HEK293 (cell line): ENCODE data around the gene PLCG2.

Experiments used
- CTCF ChIP-seq: fragments of 450-650 bp; formaldehyde crosslinking; IDR thresholded peaks from 2 replicates; pipeline ENCODE4 v1.5.1; 2016; ENCODE audit warnings: missing biosample characterization, missing genetic modification characterization
- MEIS1 ChIP-seq: sonication (generic); formaldehyde crosslinking; IDR thresholded peaks from 2 replicates; pipeline ENCODE4 v1.8.1; 2022; ENCODE audit warnings: missing genetic modification reagents, mild to moderate bottlenecking, borderline replicate concordance
- MZF1 ChIP-seq: fragments of 450-650 bp; formaldehyde crosslinking; IDR thresholded peaks from 2 replicates; pipeline ENCODE4 v1.5.1; 2017; ENCODE audit warnings: missing biosample characterization, missing genetic modification characterization, borderline replicate concordance
- PBX3 ChIP-seq: sonication (generic); formaldehyde crosslinking; IDR thresholded peaks from 2 replicates; pipeline ENCODE4 v1.8.1; 2022; ENCODE audit warnings: mild to moderate bottlenecking, moderate library complexity, missing genetic modification reagents
- SP2 ChIP-seq: fragments of 450-650 bp; formaldehyde crosslinking; IDR thresholded peaks from 2 replicates; pipeline ENCODE4 v1.5.1; 2016; ENCODE audit warnings: missing biosample characterization, missing genetic modification characterization
- ZNF114 ChIP-seq: fragments of 450-650 bp; formaldehyde crosslinking; IDR thresholded peaks from 2 replicates; pipeline ENCODE4 v1.5.0; 2017; ENCODE audit warnings: missing biosample characterization, missing genetic modification characterization
- ZNF133 ChIP-seq: fragments of 450-650 bp; formaldehyde crosslinking; IDR thresholded peaks from 2 replicates; pipeline ENCODE4 v1.5.1; 2016; ENCODE audit warnings: missing biosample characterization, missing genetic modification characterization
- ZNF274 ChIP-seq, 2 experiments: fragments of 200-500 bp in 1 of 2; fragments of 450-650 bp in 1 of 2; sonication (Bioruptor generic) in 1 of 2; formaldehyde crosslinking in 1 of 2; IDR thresholded peaks; 2 replicates each; pipeline versions ENCODE4 v1.5.1 to v1.6.1; 2014 to 2016; ENCODE audit warnings: borderline replicate concordance in 1 of 2, inconsistent platforms in 1 of 2, low read length in 1 of 2, missing biosample characterization in 1 of 2, missing genetic modification characterization in 1 of 2
- ZNF560 ChIP-seq: fragments of 450-650 bp; formaldehyde crosslinking; IDR thresholded peaks from 2 replicates; pipeline ENCODE4 v1.5.1; 2017; ENCODE audit warnings: missing biosample characterization, missing genetic modification characterization, borderline replicate concordance
- ZNF768 ChIP-seq: fragments of 450-650 bp; formaldehyde crosslinking; IDR thresholded peaks from 2 replicates; pipeline ENCODE4 v1.5.1; 2018; ENCODE audit warnings: missing biosample characterization, mild to moderate bottlenecking, missing genetic modification characterization
- TF ChIP-seq, protein P1 (sequence below): fragments of 450-650 bp; formaldehyde crosslinking; IDR thresholded peaks from 2 replicates; pipeline ENCODE4 v1.5.1; 2016; ENCODE audit warnings: missing biosample characterization, missing genetic modification characterization

DNA sequence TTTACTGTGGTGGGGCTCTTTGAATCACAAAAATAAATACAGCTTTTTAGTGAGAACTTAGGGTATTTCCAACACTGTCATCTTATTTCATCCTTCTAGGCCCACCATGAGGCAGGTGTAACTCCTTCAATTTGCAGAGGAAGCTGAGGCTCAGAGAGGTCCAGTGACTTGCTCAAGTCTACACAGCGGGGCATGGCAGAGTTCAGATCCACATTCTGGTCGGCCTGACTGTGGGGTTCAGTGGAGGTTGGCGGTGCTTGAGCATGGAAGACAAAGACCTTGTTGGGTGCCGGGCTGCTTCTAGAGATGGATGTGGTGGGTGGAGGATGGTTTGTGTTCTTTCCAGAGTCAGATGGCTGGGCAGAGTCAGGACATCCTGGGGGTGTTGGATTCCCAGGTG lies 39.8 kb downstream of the PLCG2 start:
- TF ChIP-seq CTCF, result no peak
- TF ChIP-seq ZNF114, result no peak
- no peak for TF ChIP-seq SP2 (tag by site-specific recombination)
- TF ChIP-seq ZNF768 (tag by site-specific recombination), result no peak
- no peak for TF ChIP-seq MZF1
- TF ChIP-seq MEIS1 (CRISPR knock-in tag), result no peak
- TF ChIP-seq ZNF133, result no peak
- TF ChIP-seq ZNF560 (tag by site-specific recombination), result no peak
- TF ChIP-seq ZNF274 (IDR thresholded peaks at IDR 0.05; ENCODE audit: low read length), result no peak
- no peak for TF ChIP-seq ZNF274 (tag by site-specific recombination; IDR thresholded peaks at IDR 0.05; ENCODE audit: borderline replicate concordance)
- TF ChIP-seq PBX3, result no peak
- TF ChIP-seq, protein P1, sequence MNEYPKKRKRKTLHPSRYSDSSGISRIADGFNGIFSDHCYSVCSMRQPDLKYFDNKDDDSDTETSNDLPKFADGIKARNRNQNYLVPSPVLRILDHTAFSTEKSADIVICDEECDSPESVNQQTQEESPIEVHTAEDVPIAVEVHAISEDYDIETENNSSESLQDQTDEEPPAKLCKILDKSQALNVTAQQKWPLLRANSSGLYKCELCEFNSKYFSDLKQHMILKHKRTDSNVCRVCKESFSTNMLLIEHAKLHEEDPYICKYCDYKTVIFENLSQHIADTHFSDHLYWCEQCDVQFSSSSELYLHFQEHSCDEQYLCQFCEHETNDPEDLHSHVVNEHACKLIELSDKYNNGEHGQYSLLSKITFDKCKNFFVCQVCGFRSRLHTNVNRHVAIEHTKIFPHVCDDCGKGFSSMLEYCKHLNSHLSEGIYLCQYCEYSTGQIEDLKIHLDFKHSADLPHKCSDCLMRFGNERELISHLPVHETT (tag by site-specific recombination), result no peak
